GM11168 (cell line): Measurements from ENCODE around the gene MVD.

Experiments used
- in situ Hi-C: fragments of 300-500 bp; cut with MboI; formaldehyde crosslinking; loops from one replicate; pipeline ENCODE4 v1.12.0; 2022; ENCODE audit warnings: low sequenced_read_pairs; ENCODE audit not compliant: unreplicated experiment

Gene MVD

GRCh38 chr16:88659160-88659559 lies 3.7 kb downstream of the MVD start:
- in situ Hi-C loops = no loop called here

- in situ Hi-C loops = no loop called here
Observed at GRCh38 chr16:88658714-88659113, 4.2 kb downstream of the MVD start.

- in situ Hi-C loops = no loop called here
Observed at GRCh38 chr16:88657371-88657770, 5.5 kb downstream of the MVD start.

DNA sequence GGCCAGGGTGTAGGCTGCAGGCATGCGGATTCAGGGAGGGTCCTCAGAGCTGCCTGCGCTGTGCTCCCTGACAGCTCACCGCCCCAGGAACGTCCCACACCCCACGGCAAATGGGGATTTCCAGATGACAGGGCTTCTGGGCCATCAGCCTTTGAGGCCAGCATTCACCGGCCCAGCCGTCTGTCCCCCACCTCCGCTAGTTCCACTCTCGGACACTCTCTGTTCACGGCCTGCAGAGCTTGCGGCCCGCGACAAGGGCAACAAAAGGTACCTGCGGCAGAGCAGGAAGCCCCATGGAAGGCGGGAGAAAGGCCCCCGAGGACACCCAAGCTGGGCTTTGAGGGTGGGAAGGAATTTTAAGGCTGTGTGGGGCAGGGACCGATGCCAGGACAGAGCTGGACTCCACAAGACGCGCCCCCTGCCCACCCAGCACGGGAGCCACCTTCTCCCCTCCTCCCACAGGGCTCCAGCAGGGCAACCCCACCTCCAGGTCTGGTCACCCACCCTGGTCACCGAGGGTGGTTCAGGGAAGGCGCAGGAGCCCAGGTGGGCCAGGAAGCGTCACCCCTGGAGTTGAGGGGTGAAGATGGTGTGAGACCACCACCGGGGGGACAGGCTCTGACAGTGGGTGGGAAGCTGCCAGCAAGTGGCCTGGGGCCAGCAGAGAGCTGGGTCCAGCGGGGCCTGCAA lies 6.5 kb downstream of the MVD start:
- in situ Hi-C loops = no loop called here

GRCh38 chr16:88655733-88656281 lies 7.1 kb downstream of the MVD start:
- in situ Hi-C loops = no loop called here

DNA sequence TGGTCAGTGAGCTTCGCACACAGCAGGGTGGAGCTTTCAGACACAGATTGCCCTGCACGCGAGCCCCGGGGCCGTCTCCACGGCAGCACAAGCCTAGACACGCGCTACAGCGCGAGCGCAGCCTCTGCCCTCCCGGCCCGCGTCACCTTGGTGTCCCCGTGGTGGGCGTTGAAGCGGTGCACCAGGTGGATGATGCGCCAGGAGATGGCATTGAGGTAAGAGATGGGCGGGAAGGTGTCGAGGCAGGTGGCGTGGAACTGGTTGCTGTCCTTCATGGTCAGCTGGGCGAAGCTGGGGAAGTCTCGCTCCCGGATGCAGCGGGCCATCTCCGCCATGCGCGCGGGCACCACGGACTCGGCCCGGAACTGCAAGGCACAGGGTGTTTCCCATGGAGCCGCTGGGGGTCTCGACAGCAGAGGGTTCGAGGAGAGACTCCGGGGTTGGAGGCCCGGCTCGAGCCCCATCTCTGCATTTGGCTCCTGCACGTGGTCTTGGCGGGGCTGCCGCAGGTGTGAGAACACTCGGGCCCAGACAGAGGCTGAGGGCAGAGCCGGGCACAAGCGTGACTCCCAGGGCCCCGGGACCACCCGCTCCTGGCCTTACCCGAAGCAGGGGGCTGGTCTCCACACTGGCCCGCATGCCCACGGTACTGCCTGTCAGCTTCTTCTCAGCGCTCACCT lies 7.7 kb downstream of the MVD start:
- in situ Hi-C loops = no loop called here

DNA sequence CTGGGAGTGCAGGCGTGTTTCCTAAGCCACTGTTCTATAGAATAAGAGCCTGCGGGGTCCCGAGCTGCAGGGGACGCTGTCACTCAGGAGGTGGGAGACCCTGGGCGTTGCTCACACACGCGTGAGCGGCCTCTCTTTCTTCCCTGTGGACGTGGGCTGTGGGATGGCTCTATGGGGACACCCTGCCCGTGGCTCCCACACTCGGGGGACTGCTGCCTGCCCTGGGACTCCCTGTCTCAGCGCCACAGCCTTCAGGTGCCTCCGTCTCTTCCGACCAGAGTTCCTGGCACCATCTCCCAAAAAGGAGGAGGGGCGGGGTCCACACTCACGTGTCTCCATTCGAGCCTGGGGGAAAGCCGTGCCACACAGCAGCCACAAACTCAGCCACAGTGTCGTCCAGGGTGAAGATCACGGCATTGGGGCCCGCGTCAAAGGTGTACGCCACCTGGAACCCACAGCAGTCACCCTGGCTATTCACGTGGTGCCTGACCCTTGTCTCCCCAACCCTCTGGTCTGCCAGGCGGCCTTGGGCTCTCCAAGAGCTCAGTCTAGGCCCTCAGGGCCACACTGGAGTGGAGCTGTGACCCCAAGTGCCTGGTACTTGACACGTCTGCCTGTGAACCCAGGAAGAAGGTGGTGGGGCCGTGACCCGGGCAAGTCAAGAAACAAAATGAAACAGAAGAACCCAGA lies 8.4 kb downstream of the MVD start:
- in situ Hi-C loops = no loop called here

DNA sequence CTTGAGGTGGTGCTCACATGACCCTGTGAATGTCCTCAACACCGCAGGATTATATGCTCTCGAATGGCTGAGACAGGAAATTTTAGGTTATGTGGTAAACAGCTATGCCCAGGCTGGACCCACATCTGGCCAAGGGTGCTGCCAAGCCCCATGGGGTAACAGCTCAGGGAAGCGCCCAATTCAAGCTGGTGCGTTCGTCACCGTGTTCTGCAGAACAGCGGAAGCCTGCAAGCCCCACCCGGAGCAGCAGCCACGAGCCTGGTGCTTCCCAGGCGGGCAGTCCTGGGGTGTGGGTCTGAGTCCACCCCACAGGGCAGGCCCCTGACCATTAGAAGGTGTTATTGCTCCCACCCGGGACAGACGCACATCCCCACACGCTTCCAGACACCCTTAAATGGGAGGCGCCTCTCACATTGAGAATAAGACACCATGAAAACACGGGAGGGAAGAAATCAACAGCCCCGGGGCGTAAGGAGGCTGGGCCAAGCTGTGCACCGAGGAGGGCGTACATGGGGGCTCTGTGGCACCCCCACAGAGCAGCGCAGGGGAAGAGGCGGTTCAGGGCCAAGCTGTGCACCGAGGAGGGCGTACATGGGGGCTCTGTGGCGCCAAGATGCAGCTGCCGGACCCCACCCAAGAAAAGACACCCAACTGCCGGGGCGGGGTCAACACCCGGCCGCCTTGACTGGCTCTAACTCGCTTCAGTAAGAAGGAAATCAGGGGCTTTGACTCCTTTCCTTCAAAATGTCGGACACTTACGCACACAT lies 9.1 kb downstream of the MVD start:
- in situ Hi-C loops = no loop called here

- in situ Hi-C loops = no loop called here
Observed at GRCh38 chr16:88653101-88653500, 9.8 kb downstream of the MVD start.

- in situ Hi-C loops = no loop called here
Observed at GRCh38 chr16:88652762-88653063, 10.2 kb downstream of the MVD start.

DNA sequence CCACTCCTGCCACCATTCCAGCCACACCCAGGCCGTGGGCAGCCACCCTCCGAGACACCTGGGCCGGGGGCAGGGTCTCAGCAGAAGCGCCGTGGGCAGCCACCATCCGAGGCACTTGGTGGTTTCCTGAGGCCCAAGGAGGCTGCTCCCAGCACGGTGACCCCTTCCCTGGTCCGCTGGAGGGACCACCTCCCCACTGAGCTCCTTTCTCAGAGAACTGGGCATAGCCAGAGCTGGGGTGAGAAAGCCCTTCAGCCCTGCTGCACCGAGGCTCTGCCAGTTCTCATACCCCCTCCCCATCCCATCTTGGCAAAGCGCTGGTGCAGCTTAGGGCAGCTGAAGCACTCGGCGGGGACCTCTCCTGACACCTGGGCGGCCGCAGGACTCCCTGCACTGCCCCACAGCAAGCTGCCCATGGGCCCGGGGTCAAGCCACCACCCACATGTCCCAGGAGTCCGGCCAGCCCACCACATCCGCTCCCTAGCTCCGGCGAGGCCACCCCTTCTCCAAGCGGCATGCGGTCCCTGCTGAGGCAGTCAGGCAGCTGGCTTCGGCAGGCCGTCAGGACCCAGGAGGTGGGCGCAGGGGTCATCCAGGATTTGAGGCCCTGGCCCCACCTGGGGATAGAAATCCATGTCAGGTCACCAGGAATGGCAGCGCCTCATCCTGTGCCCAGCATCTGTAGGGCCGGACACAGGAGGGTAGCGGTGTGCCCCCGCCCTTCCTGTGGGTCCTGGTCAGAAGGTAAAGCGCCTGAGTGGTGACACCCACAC lies 10.7 kb downstream of the MVD start:
- in situ Hi-C loops = no loop called here

DNA sequence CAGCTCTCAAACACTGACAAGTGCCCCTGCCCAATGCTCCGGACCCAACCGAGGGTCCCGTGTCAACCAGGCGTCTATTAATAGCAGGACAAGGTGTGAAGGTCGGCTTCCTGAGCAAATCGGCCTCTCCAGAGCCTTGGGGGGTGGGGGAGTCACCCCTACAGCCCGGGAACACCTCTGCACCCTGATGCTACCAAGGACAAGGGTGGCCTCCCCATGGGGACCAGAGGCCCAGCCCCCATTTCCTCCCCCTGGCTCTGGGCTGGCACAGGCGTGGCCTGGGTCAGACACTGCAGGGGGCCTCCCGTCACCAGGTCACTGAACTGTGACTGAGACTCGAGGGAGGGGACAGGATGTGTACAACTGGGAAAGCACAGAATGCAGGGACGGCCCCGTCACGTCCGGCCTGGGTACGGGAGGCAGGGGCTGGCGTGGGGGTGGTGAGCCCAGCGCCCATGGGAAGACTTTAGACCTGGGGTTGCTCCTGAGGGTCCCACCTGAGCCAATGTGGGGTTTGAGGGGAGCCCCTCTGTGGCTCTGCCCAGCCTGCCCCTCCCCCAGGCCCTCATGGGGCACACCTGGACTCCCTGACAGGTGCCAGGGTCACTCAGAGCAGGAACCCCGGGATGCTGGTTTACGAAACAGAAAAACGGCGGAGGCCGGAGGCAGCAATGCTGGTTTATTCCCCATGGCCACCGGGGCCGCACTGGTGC lies 11.5 kb downstream of the MVD start:
- in situ Hi-C loops = no loop called here

DNA sequence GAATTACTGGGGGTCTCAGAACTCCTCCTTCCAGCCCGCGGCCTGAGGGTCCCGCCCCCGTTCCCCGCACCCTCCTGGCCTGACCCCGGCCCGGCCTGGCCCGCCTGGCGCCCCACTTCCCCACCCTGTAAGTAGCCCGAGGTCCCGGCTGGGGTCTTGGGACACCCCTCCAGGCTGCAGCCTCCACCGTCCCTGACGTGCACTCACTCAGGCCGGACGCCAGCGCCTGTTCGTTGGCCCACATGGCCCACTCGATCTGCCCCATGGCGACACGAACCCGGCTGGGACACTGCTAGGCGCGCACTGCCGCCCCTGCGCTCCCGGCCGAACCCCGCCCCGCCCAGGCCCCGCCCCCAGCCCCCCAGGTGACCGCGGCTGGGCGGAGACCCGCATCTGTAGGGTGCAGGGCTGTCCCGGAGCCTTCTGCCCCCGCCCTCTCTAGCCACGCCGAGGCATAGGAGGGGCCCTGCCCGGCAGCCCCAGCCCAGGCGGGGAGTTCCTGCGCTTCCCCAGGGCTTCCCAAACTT lies 12.1 kb downstream of the MVD start, which contains the start of gene CYBA:
Gene CYBA (minus strand): TSS at position 305 of the 527 bp plus-strand sequence. CDS start 40 bp downstream, at position 265.
- in situ Hi-C loops = no loop called here

GRCh38 chr16:88649924-88650748 lies 12.8 kb downstream of the MVD start:
- in situ Hi-C loops = no loop called here

DNA sequence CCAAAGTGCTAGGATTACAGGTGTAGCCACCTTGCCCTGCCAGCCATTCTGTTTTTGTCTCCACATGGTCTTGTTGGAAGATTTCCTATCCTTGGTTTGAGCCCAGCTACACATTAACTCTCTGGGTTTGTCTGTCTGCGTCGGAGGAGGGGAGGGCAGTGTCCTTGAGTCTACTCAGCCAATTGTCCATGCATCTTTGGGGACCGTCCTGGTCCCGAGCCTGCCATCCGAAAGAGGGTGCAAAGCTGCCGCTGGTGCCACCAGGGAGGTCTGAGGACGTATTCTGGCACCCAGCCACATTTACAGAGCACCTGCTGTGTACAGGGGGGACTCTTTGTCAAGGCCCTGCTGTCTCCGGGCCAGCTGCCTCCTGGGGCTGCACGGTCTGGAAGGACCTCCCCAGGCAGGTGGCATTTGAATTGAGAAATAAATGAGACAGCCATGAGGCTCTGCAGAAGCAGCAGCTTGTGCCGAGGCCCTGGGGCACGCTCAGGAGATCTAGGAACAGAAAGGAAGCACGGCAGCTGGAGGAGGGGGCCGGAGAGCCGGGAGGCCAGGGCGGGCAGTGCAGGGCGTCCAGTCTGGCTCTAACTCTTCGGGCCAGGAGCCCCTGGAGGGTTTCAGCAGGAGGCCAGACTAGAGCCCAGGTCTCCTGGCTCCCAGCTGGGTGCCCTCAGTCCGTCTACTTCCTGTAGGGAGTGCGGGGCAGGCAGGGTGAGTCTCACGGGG lies 13.5 kb downstream of the MVD start:
- in situ Hi-C loops = no loop called here

DNA sequence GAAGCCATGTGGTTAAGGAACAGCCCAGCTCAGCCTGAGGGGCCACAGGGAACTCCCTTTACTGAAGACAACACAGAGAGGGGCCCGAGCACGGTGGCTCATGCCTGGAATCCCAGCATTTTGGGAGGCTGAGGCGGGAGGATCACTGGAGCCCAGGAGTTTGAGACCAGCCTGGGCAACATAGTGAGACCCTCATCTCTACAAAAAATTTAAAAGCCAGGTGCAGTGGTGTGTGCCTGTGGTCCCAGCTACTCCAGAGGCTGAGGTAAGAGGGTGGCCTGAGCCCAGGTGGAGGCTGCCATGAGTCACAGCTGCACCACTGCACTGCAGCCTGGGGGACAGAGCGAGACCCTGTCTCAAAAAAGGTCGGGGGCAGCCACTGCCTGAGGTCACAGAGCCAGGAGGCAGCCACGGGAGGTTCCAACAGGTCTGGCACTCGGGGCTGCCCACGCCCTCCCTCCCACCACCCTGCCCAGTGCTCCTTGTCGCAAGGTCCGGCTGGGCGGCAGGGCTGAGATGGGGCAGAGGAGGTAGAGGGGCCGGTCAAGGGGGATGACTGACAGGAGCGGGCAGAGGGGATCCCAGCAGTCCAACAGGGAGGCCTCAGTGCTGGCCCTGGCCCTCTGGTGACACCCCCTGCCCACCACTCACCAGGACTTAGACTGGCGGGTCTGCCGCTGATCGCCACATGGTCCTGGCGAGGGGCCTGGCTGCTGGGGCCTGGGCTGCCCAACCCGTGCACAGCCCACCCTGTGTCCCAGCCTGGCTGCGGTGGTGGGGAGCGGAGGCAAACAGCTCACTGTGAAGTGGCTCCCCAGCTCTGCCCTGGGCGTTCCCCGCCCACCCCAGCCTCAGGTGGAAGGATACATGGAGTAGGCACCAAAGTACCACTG lies 15.5 kb downstream of the MVD start:
- in situ Hi-C loops = no loop called here
